ENCODE results near the gene COL21A1.
"Not testable (repeated sequence)": the region's sequence is repeated elsewhere in the genome, so short reads cannot be mapped to it uniquely, and the experiment has no call there.

Gene COL21A1

DNA sequence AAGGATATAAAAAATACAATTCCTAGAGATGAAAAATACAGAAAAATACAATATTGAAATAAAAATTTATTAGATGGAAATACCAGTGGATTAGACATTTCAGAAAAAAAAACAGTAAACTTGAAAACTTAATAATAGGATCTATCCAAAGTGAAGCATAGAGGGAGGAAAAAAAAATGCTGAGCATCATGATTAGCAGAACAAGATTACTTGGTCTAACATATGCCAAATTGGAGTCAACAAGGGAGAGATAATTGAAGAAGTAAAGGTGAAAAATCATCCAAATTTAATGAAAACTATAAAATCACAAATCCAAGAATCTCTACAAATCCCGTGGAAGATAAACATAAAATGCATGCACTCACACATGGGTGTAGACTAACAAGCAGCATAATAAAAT is 205.8 kb downstream of the COL21A1 start:
- DNase-seq, result no peak

- no peak for DNase-seq
These were observed 206.5 kb downstream of the COL21A1 start for GRCh38 chr6:56040889-56041301.

GRCh38 chr6:56040223-56040622 is 207.2 kb downstream of the COL21A1 start:
- DNase-seq, result no peak

DNA sequence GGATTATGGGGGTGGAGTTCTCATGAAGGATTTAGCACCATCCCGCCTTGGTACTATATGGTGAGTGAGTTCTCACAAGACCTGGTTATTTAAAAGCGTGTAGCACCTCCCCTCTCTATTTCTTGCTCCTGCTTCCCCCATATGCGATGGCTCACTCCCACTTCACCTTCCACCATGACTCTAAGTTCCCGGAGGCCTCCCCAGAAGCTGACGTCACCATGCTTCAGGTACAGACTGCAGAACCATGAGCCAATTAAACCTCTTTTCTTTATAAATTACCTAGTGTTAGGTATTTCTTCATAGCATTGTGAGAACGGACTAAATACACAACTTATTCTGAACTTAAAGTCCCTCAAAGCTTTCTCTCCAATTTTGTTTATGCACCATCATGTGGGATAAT is 208.6 kb downstream of the COL21A1 start:
- no peak for DNase-seq

GRCh38 chr6:56037601-56038000 is 209.8 kb downstream of the COL21A1 start:
- no peak for DNase-seq

DNA sequence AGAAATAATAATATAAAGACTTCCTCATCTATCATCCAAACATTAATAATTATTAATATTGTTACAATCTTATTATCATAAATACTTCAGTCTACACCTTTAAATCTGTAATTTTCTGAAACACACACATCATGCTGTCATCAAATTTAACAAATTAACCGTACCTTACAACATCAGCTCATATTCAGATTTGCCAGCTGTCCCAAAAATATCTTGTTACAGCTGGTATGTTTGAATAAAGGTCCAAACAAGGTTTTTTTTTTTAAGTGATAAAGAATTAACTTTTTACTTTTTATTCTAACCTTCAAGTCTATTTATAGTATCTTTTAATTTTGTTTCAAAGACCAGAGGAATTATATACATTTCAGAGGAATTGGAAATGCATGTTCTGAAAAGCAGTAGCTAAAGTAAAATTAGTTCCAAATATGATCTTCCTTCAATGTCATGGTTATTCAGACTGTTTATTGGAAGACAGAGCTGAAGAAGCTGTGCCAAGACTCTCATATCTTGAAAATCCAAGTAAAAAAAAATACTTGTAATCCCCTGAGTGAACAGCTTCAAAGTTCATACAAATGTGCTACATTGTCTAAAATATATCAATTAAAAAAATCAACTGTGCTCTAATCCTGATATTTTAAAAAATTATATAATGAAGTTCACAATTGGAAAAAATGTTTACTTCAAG is 210.3 kb downstream of the COL21A1 start:
- DNase-seq, result no peak

DNA sequence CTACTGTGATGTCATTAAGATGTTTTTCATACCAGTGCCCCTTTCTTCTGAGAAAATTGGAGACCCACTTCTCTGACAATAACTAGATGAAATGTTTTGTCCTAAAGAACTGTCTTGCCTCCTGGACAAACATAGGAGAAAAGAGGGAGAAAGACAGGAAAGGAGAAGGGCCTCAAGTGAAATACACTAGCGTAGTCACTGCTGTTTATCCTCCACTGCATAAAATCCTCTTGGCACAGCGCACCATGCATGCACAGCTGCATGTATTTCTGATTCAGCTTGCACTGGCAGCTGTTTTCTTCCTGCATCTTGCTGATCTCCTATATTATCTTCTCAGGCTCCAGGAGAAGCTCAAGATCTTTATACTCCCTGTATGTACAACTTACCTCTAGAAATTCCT is 214.0 kb downstream of the COL21A1 start:
- no peak for DNase-seq

DNA sequence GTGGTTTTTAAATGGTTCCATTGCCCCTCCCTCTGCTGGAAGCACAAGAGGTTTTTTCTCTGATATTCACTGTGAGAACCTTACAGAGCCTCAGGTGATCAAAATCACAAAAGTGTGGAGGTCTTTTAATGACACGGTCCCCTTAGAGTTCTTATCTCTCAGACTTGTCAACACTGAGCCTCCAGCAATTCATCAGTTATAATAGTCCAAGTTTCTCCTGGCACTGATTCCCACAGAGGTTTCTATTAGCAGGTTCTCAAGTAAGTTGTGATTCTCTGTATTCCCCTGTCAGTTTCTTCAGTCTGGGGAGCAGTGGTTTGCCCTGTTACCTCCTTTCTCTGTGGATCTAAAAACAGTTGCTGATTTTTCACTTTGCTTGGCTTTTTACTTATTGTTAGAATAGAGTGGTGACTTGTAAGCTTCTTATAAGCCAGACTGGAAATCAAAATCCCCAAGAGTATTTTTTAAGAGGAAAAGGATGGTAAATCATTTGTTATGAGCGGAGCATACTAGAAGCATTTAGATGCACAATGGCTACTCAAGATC is 214.6 kb downstream of the COL21A1 start:
- DNase-seq, result no peak

DNA sequence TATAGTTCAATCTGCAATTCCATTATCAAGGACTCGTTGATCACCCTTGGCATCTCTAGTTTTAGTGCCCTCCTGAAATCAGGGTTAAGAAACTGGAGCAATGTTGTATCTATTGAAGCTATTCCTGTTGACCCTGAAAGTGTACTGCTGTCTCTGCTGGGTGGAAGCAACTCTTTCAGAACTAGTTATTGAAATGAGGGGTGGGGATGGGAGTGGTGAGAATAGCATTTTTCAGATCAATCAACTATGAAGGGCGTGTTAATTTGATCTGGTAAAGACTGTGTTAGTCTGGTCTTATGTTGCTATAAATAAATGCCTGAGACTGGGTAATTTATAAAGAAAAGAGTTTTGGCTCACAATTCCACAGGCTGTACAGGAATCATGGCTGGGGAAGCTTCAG is 219.5 kb downstream of the COL21A1 start:
- DNase-seq, result no peak

- DNase-seq, result no peak
These were observed 220.8 kb downstream of the COL21A1 start for GRCh38 chr6:56026455-56027180.

DNA sequence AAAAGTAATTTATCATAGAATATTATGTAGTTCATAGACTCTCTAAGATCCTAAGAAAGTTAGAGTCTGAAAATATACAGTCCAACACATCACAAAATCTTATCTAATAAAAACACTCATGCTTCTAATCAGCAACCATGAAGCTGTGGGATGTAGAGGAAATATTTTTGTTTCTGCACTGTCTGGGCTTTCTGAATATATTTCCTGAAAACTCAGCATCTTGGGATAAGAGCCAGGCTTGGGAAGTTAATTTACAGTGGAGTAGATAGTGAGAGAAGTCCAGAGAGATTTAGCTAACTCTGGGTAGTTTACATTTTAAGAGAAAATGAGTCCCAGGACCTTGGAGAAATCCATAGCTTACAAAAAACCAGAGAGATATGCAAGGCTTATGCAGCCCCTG is 221.6 kb downstream of the COL21A1 start:
- DNase-seq, result no peak

GRCh38 chr6:56024931-56025330 is 222.4 kb downstream of the COL21A1 start:
- DNase-seq, result no peak

- no peak for DNase-seq
These were observed 223.6 kb downstream of the COL21A1 start for GRCh38 chr6:56023829-56024228.

- no peak for DNase-seq
These were observed 224.7 kb downstream of the COL21A1 start for GRCh38 chr6:56022678-56023077.

DNA sequence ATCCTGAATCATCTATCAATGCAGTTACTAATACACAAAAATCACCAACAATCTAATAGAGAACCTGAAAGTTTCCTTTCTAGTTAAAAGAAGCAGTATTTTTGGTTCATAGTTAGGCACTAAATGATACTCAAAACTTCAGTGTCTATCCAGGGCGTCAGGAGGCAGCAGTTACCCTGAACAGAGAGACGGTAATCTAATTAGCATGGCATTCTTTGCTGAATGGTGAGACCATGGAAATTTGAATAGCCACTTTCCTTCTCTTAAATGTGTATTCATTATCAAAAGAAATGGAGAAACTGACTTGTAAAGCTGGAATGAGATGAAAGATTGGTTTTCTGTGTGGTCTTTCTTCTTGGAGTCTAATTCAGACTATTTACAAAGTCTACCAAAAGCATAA is 225.4 kb downstream of the COL21A1 start:
- DNase-seq, result no peak

DNA sequence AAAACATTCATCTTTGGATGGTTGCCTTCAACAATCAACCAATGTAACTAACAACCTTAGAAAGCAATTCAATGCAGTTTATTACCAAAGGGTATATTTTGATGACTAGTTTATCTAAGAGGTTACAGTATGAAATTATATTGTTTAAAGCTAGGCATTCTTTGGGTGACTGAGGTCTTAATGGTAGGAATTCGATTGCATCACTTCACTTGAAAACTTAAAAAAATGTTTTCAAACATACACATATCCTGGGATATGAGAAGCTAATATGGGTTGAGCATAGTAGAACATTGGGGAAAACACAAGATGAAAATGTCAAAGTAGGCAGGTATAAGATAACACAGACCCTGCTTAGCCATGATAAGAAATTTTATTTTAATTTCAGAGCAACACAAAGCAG is 227.4 kb downstream of the COL21A1 start:
- DNase-seq, result no peak

- DNase-seq, result no peak
These were observed 230.2 kb downstream of the COL21A1 start for GRCh38 chr6:56017198-56017597.

DNA sequence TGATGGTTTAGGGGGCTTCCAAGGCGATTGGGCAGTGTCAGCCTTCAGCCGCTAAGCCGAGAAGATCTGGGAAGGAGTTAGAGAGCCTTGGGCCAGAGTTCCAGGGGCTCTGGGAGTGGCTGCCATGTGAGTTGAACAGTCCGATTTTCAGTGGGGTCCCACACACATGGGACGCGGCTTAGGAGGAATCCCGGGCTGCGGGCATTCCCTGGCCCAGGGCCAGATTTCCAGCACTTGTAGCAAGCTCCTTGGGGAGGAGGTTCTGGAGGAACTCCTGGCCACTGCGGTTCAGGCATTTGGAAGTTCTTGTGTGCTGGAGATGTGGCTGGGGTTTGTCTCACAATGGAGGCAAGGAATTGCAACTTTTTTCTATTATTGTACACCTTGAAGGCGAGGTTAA is 233.3 kb downstream of the COL21A1 start:
- DNase-seq, result not testable (repeated sequence)

DNA sequence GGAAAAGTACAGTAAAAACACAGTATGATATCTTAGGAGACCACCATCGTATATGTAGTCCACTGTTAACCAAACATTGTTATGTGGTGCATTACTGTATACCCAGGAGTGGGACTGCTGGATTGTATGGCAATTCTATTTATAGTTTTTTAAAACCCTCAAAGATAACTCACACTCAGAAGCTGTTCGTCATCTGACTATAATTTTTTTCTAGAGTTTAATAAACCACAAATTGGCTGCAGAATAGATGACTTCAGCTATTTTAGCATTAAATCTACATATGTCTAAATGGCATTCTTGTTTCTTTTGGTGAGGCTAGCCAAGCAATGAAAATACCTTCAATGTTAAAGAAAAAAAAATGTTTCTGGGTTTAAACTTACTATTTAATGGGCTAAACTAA is 237.7 kb downstream of the COL21A1 start:
- DNase-seq, result no peak
